Cardiac fibroblast (primary cell): ENCODE results near the gene ZNFX1.
A peak's percentile ranks its signal among the peaks of the same experiment; 100 is the strongest.
"Not testable (repeated sequence)": the region's sequence is repeated elsewhere in the genome, so short reads cannot be mapped to it uniquely, and the experiment has no call there.

ENCODE experiments used
- DNase-seq, 2 donors: peaks; one replicate each; pipeline versions ENCODE4 v3.0.0 to v3.0.0-alpha.2; 2010; ENCODE audit warnings: low read depth in 2 of 2
- H3K4me3 ChIP-seq, 2 donors: replicated peaks in 1 of 2; 1 replicate in 1 of 2; 2 replicates in 1 of 2; pipeline ENCODE4 v1.5.1; 2011; ENCODE audit warnings: low read depth in 2 of 2, low read length in 2 of 2, mild to moderate bottlenecking in 2 of 2, moderate library complexity in 1 of 2
- TF ChIP-seq, protein P1 (sequence below): IDR thresholded peaks from one replicate; pipeline ENCODE4 v1.5.1; 2011; ENCODE audit warnings: low read depth, mild to moderate bottlenecking, low read length, inconsistent platforms

The ZNFX1 gene

GRCh38 chr20:49310705-49311104 is 32.8 kb upstream of the ZNFX1 start:
- DNase-seq = peak; percentile 36 to 70

GRCh38 chr20:49308875-49309274 is 31.0 kb upstream of the ZNFX1 start:
- DNase-seq = no peak
- no peak overlapping the region for H3K4me3 ChIP-seq
- TF ChIP-seq, protein P1, sequence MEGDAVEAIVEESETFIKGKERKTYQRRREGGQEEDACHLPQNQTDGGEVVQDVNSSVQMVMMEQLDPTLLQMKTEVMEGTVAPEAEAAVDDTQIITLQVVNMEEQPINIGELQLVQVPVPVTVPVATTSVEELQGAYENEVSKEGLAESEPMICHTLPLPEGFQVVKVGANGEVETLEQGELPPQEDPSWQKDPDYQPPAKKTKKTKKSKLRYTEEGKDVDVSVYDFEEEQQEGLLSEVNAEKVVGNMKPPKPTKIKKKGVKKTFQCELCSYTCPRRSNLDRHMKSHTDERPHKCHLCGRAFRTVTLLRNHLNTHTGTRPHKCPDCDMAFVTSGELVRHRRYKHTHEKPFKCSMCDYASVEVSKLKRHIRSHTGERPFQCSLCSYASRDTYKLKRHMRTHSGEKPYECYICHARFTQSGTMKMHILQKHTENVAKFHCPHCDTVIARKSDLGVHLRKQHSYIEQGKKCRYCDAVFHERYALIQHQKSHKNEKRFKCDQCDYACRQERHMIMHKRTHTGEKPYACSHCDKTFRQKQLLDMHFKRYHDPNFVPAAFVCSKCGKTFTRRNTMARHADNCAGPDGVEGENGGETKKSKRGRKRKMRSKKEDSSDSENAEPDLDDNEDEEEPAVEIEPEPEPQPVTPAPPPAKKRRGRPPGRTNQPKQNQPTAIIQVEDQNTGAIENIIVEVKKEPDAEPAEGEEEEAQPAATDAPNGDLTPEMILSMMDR = no peak

More at GRCh38 chr20:49310705-49311104, 32.8 kb upstream of the ZNFX1 start:
- no peak overlapping the region for H3K4me3 ChIP-seq
- TF ChIP-seq, protein P1 = no peak

DNA sequence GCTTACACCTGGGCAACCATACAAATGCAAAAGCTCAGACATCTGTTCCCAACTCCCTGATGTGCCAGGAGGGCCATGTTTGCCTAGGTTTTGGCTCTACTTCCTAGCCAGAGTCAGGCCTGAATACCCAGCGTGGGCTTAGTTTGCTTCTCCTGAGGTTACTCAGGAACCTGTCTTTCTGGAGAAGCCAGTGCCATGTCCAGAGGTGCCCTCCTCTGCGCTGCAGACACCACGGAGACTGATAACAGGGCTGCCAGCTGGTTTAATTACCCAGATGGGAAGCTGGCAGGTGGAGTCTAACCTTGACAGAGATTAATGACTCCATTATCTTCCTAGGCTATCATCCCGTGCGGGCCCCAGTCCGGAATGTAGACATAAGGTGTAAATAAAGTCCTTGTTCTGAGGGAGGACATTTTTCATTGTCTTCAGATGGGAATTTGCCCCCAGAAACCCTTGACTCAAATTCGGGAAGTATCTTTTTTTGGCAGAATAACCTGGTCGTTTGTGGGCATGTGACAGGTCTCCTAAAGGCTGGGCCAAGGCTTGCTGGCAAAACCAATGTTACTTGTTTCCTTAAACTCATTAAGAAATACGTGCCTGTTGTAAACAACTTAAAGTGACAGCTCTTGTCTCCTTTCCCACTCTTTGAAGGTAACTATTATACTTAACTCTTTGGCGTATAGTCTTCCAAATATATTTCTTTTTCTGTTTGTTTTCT is 29.2 kb upstream of the ZNFX1 start:
- TF ChIP-seq, protein P1 = no peak
- no peak for DNase-seq
- H3K4me3 ChIP-seq = no peak overlapping the region

GRCh38 chr20:49303065-49303552 is 25.3 kb upstream of the ZNFX1 start:
- H3K4me3 ChIP-seq = no peak overlapping the region
- TF ChIP-seq, protein P1 = no peak
- DNase-seq = peak in 1 of 2 donors; percentile 74

- TF ChIP-seq, protein P1 = no peak
- no peak overlapping the region for H3K4me3 ChIP-seq
- no peak for DNase-seq
These were observed 20.0 kb upstream of the ZNFX1 start for GRCh38 chr20:49297605-49298530.

DNA sequence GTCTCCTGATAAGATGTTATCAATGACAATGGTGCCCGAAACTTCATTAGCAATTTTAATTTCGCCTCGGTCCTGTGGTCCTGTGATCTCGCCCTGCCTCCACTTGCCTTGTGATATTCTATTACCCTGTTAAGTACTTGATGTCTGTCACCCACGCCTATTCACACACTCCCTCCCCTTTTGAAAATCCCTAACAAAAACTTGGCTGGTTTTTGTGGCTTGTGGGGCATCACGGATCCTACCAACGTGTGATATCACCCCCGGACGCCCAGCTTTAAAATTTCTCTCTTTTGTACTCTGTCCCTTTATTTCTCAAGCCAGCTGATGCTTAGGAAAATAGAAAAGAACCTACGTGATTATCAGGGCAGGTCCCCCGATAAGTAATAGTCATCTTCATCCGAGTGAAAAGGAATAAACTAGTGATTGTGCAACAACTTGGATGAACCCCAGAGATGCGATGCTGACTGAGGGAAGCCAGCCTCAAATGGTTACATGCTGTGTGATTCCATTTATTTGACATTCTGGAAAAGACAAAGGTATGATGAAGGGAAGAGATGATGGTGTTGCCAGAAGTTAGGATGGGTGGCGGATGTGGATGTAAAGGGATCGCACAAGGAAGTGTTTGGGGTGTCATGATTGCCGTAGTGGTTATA is 16.3 kb upstream of the ZNFX1 start:
- DNase-seq, H3K4me3 ChIP-seq: not testable (repeated sequence)
